Activated naive CD8-positive, alpha-beta T cell (primary cell): Measurements from ENCODE around the gene LRP1B.

ENCODE experiments used
- H3K27ac Mint-ChIP-seq: one replicate; pipeline ENCODE4 v1.8.0; 2021; ENCODE audit warnings: mixed read lengths
- H3K27me3 Mint-ChIP-seq: one replicate; pipeline ENCODE4 v1.8.0; 2021; ENCODE audit warnings: mixed read lengths
- H3K36me3 Mint-ChIP-seq: one replicate; pipeline ENCODE4 v1.8.0; 2021; ENCODE audit warnings: mixed read lengths
- H3K4me1 Mint-ChIP-seq: one replicate; pipeline ENCODE4 v1.8.0; 2021; ENCODE audit warnings: low read depth, mixed read lengths
- H3K4me3 Mint-ChIP-seq: one replicate; pipeline ENCODE4 v1.8.0; 2021; ENCODE audit warnings: mild to moderate bottlenecking, mixed read lengths
- H3K9me3 Mint-ChIP-seq: one replicate; pipeline ENCODE4 v1.8.0; 2021; ENCODE audit warnings: low read depth, mixed read lengths

LRP1B gene

GRCh38 chr2:141554810-141555209 is 576.0 kb downstream of the LRP1B start:
- no peak overlapping the region for H3K27ac Mint-ChIP-seq
- H3K36me3 Mint-ChIP-seq = no peaks in the 10 kb centered on the region
- no peak overlapping the region for H3K4me3 Mint-ChIP-seq
- no peaks in the 10 kb centered on the region for H3K9me3 Mint-ChIP-seq
- H3K4me1 Mint-ChIP-seq = no peaks in the 10 kb centered on the region
- no peaks in the 10 kb centered on the region for H3K27me3 Mint-ChIP-seq

GRCh38 chr2:141534666-141535362 is 596.0 kb downstream of the LRP1B start:
- H3K9me3 Mint-ChIP-seq = peaks cover 4% of the 10 kb centered on the region
- no peaks in the 10 kb centered on the region for H3K4me1 Mint-ChIP-seq
- H3K36me3 Mint-ChIP-seq = no peaks in the 10 kb centered on the region
- H3K27ac Mint-ChIP-seq = no peak overlapping the region
- H3K27me3 Mint-ChIP-seq = no peaks in the 10 kb centered on the region
- no peak overlapping the region for H3K4me3 Mint-ChIP-seq

DNA sequence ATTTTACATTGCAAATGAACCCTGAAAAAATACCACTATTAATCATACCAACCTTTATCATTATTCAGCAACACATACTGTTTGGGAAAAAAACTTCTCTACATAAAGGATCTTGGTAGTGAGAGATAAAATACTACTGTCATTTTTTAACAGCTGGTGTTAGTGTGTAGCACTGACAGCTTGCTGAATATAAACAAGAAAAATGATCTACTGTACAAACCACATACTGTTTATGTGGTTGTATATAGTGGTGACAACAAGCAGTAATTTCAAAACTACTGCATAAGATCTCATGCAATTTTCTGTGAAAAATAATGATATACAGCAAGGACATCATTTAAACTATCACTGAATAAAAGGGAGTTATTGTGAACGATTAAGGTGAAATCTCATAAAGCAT is 601.2 kb downstream of the LRP1B start:
- Mint-ChIP-seq H3K27ac (no peak overlapping the region), H3K9me3 (peaks cover 4% of the 10 kb centered on the region), H3K4me3 (no peak overlapping the region), H3K27me3 (no peaks in the 10 kb centered on the region), H3K4me1 (no peaks in the 10 kb centered on the region), H3K36me3 (no peaks in the 10 kb centered on the region)

DNA sequence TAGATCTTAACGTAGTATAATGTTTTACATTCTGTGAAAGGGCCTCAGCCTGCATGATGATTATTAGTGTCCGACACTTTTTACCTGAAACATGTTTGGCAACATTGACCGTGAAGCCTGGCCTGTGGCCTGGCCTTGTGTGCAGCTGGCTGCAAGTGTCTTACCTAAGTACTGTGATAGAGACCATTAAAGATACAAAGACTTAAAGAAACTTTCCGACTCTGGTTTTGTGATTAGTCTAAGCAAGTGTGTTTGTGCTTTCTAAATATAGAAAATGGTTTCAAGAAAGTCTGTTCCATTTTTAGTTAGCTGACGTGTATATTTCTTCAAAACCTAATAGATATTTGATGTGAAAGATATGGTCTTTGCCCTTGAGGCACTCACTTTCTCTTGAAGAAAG is 601.8 kb downstream of the LRP1B start:
- Mint-ChIP-seq H3K4me3 (no peak overlapping the region), H3K36me3 (no peaks in the 10 kb centered on the region), H3K27ac (no peak overlapping the region)

DNA sequence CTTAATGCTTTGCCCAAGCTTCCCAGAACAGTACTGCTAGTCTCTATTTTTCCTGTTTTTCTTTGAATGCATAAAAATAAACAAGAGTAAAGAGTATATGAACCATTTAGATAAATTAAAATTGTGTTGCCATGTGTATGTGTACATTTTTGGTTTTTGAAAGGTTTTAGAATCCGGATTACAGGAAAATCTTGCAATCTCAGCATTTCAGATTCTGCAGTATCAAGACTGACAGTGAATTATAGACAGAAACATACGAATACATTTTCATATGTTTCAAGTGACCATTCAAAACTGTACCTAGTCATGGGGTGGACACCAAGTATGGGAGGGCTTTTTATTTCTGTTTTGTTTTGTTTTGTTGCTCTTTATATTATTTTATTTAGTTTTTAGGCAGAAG is 604.1 kb downstream of the LRP1B start:
- no peaks in the 10 kb centered on the region for H3K9me3 Mint-ChIP-seq

More for the DNA sequence above, 601.8 kb downstream of the LRP1B start:
- Mint-ChIP-seq H3K4me1 (no peaks in the 10 kb centered on the region), H3K27me3 (no peaks in the 10 kb centered on the region), H3K9me3 (peaks cover 4% of the 10 kb centered on the region)

GRCh38 chr2:141524777-141525176 is 606.0 kb downstream of the LRP1B start:
- Mint-ChIP-seq H3K36me3 (no peaks in the 10 kb centered on the region), H3K4me1 (no peaks in the 10 kb centered on the region), H3K27ac (no peak overlapping the region), H3K9me3 (no peaks in the 10 kb centered on the region), H3K27me3 (no peaks in the 10 kb centered on the region), H3K4me3 (no peak overlapping the region)

More for the DNA sequence above, 604.1 kb downstream of the LRP1B start:
- Mint-ChIP-seq H3K4me3 (no peak overlapping the region), H3K27ac (no peak overlapping the region), H3K27me3 (no peaks in the 10 kb centered on the region), H3K36me3 (no peaks in the 10 kb centered on the region), H3K4me1 (no peaks in the 10 kb centered on the region)

DNA sequence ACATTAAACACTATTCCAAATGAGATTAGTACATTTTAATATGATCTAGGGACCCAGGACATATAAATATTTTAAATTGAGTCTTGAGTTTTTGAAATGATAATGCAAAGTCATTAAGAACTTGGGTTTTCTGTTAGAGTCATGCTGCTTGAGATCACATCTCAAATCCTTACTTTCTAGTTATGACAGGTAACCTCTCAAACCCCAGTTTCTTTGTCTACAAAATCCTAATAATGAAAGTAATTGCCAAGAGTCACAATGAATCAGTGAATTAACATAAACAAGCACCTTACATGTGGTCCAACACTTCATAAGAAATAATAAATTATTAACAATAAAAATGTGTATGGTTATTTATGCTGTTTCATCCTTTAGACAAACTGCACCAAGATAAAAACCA is 607.6 kb downstream of the LRP1B start:
- H3K27ac Mint-ChIP-seq = no peak overlapping the region
- no peaks in the 10 kb centered on the region for H3K27me3 Mint-ChIP-seq
- no peaks in the 10 kb centered on the region for H3K36me3 Mint-ChIP-seq
- no peaks in the 10 kb centered on the region for H3K4me1 Mint-ChIP-seq
- no peaks in the 10 kb centered on the region for H3K9me3 Mint-ChIP-seq
- no peak overlapping the region for H3K4me3 Mint-ChIP-seq

DNA sequence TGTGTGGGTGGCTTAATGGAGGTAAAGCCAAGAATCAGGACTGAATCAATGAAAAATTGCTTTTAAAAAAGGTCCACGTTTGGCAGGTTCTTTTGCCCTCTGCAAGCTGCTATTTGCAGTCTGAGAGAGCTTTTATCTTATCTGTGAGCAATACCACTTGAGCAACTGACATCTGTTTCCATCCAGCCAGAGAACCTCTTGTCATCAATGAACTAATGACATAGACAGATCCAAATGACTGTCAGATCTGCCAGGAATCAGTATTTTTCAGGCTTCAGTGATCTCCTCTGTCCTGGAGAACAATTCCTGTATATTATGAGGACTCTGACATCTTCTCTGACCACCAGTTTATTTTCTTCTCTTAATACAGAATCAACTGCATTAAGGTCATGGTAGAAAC is 608.1 kb downstream of the LRP1B start:
- H3K9me3 Mint-ChIP-seq = peaks cover 4% of the 10 kb centered on the region
- H3K4me3 Mint-ChIP-seq = no peak overlapping the region
- no peaks in the 10 kb centered on the region for H3K27me3 Mint-ChIP-seq
- H3K36me3 Mint-ChIP-seq = no peaks in the 10 kb centered on the region
- H3K27ac Mint-ChIP-seq = no peak overlapping the region
- no peaks in the 10 kb centered on the region for H3K4me1 Mint-ChIP-seq

DNA sequence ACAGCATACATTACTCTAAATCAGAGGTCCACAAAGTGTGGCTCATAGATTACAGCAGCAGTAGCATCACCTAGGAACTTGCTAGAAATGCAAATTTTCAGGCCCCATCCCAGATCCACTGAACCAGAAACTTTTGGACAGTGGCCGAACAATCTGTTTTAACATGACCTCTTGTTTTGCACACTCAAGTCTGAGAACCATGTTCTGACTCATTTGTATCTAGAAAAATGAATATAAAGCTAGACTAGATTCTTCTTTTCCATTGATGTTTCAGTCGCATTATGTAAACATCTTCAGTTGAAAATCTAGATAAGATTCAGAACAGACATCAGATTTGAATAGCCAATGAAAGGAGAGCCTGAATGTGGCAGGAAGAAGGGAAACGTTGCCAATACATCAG is 608.8 kb downstream of the LRP1B start:
- Mint-ChIP-seq H3K36me3 (no peaks in the 10 kb centered on the region), H3K9me3 (peaks cover 4% of the 10 kb centered on the region), H3K4me1 (no peaks in the 10 kb centered on the region), H3K27me3 (no peaks in the 10 kb centered on the region), H3K27ac (no peak overlapping the region), H3K4me3 (no peak overlapping the region)

GRCh38 chr2:141519906-141520305 is 610.9 kb downstream of the LRP1B start:
- Mint-ChIP-seq H3K9me3 (peaks cover 4% of the 10 kb centered on the region), H3K4me1 (no peaks in the 10 kb centered on the region), H3K27ac (no peak overlapping the region), H3K4me3 (no peak overlapping the region), H3K36me3 (no peaks in the 10 kb centered on the region), H3K27me3 (no peaks in the 10 kb centered on the region)

GRCh38 chr2:141517852-141518421 is 612.9 kb downstream of the LRP1B start:
- no peaks in the 10 kb centered on the region for H3K27me3 Mint-ChIP-seq
- H3K4me3 Mint-ChIP-seq = no peak overlapping the region
- no peak overlapping the region for H3K27ac Mint-ChIP-seq
- H3K9me3 Mint-ChIP-seq = peaks cover 4% of the 10 kb centered on the region
- H3K36me3 Mint-ChIP-seq = no peaks in the 10 kb centered on the region
- no peaks in the 10 kb centered on the region for H3K4me1 Mint-ChIP-seq

DNA sequence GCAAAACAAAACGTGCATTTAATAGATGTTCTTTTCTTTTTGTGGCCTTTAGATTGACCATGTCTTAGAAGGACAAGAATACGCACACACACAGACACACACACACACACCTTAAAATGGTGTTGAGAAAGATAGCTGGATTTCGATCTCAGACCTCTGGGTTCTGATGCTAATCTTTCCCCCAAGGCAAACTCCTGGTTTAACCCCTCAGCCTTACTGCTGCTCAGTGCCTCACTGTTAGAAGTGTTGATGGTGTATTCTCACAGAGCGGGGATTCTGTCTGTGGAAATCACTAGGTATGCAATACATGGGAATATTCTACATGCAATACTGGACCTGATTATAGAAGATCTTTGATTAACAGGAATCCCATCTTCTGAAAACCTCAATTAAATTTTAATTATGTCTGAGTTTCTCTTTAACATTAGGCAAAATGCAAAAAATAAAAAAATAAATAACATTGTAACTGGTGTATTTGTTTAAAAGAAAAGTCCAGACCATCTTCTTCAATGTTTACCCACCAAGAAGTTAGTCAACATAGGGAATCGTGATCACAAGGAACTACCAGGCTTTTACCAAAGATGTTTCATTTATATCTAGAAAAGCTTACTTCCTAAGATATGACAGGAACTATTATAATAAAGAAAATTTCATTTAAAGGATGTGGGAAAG is 613.5 kb downstream of the LRP1B start:
- peaks cover 4% of the 10 kb centered on the region for H3K9me3 Mint-ChIP-seq
- no peak overlapping the region for H3K27ac Mint-ChIP-seq
- H3K36me3 Mint-ChIP-seq = no peaks in the 10 kb centered on the region
- H3K27me3 Mint-ChIP-seq = no peaks in the 10 kb centered on the region
- H3K4me3 Mint-ChIP-seq = no peak overlapping the region
- no peaks in the 10 kb centered on the region for H3K4me1 Mint-ChIP-seq

DNA sequence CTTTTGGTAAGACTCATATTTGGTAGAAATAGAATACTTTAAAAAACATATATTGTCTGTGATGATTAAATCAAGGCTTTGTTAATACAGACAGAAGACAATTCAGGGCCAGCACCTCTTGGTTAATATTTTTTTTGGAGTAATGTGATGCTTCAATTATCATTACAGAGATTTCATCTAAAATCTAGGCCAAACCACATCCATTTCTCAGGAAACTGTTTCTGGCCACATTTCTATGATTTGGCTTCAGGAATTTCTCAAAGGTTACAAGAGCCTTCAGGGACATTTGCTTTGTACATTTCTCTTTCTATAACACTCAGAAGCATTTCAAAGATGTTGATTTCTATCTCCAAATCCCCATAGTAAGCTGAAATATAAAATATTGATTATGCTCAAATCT is 614.9 kb downstream of the LRP1B start:
- Mint-ChIP-seq H3K9me3 (peaks cover 4% of the 10 kb centered on the region), H3K4me1 (no peaks in the 10 kb centered on the region), H3K36me3 (no peaks in the 10 kb centered on the region), H3K27me3 (no peaks in the 10 kb centered on the region), H3K27ac (no peak overlapping the region), H3K4me3 (no peak overlapping the region)

DNA sequence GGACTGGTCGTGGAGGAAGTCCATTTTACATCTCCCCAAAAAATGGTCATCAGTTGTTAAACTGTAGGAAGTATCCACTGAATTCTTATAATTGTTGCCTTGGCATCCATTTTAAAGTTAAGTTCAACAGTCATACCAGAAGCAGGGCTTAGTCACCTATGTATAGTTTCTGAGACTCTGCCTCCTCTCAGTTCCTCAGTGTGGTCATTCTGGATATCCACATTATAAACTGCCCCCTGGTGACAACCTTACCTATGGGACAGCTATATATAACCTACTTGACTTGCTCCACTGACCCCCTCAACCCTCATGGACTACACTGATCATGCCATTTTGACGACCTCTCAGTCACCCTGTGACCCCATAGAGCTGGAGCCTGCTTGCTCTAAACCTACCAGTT is 617.0 kb downstream of the LRP1B start:
- Mint-ChIP-seq H3K36me3 (no peaks in the 10 kb centered on the region), H3K27ac (no peak overlapping the region), H3K27me3 (no peaks in the 10 kb centered on the region), H3K9me3 (peaks cover 4% of the 10 kb centered on the region), H3K4me1 (no peaks in the 10 kb centered on the region), H3K4me3 (no peak overlapping the region)

DNA sequence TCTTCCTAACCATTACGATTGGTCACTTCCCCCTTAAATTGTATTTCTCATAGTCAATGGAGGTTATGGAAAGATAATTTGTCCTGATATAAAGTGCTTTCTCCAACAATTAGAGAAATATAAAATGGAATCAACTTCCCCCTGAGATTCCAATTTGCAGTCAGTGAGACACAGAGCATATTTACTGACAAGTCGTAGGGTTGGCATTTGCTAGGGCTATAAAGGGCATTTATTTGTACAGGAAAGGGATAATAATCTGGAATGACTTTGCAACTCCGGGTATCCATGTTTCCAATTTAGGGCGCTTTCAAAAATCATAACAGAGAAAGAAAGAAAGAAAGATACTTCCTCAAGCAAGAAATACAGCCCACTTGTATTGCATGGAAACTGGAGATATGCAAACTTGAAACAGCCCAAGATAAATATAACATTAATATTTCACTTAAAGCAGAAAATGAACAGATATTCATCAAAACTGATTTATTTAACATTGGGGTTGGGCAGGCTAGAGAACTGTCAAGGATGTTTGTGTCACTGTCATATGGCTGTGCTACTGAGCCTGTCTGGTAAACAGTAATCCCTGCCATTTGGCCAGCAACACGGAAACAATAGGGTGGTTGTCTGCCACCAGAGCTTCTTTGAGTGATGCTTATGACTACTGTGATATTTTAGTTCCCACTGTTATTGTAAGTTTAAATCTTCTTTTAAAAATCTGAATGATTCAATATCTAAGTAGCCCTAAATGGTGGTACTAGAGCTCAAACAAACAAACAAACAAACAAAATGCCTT is 621.8 kb downstream of the LRP1B start:
- Mint-ChIP-seq H3K4me3 (no peak overlapping the region), H3K4me1 (no peaks in the 10 kb centered on the region), H3K27me3 (no peaks in the 10 kb centered on the region), H3K27ac (no peak overlapping the region), H3K9me3 (no peaks in the 10 kb centered on the region), H3K36me3 (no peaks in the 10 kb centered on the region)
